ENCODE measurements around the gene MTM1. TPM values are rescaled to one million over a fixed set of nuclear protein-coding genes. Genes with fewer than 3 reads are reported as not detected.

Gene MTM1
- polyA plus RNA-seq, 1 donor from 2014 or later, result 7.1 TPM

DNA sequence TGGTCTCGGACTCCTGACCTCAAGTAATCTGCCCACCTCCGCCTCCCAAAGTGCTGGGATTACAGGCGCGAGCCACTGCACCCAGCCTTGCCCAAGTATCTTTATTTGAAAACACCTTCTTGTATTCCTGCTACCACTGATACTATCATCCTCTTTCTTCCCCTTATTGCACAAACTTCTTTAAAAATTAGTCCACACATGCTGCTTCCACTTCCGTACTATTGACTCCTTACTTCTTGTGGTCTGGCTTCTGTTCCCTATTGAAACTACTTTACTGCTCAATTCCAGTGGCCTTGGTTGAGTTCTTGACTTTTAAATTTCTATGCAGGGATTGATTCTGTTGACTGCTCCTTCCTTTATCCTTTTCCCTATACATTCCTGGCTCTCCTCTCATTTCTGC, 38.8 kb downstream of the MTM1 start:
- H4K20me1 ChIP-seq (ENCODE audit: insufficient read depth), result no peaks in the 10 kb centered on the region
- H3K36me3 ChIP-seq (ENCODE audit: insufficient read depth, low read length), result no peaks in the 10 kb centered on the region
- H3K9me2 ChIP-seq (ENCODE audit: insufficient read depth, low read length), result no peaks in the 10 kb centered on the region
- no peak for TF ChIP-seq EP300 (conservative IDR thresholded peaks at IDR 0.05; ENCODE audit: poor library complexity, severe bottlenecking)
- TF ChIP-seq, protein P1, sequence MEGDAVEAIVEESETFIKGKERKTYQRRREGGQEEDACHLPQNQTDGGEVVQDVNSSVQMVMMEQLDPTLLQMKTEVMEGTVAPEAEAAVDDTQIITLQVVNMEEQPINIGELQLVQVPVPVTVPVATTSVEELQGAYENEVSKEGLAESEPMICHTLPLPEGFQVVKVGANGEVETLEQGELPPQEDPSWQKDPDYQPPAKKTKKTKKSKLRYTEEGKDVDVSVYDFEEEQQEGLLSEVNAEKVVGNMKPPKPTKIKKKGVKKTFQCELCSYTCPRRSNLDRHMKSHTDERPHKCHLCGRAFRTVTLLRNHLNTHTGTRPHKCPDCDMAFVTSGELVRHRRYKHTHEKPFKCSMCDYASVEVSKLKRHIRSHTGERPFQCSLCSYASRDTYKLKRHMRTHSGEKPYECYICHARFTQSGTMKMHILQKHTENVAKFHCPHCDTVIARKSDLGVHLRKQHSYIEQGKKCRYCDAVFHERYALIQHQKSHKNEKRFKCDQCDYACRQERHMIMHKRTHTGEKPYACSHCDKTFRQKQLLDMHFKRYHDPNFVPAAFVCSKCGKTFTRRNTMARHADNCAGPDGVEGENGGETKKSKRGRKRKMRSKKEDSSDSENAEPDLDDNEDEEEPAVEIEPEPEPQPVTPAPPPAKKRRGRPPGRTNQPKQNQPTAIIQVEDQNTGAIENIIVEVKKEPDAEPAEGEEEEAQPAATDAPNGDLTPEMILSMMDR (IDR thresholded peaks at IDR 0.05; ENCODE audit: poor library complexity, severe bottlenecking), result no peak
- no peak for TF ChIP-seq RAD21 (conservative IDR thresholded peaks at IDR 0.05)
- no peak for TF ChIP-seq SMC3 (conservative IDR thresholded peaks at IDR 0.05; ENCODE audit: poor library complexity)
- TF ChIP-seq EZH2 (IDR thresholded peaks at IDR 0.05; ENCODE audit: borderline replicate concordance, insufficient read depth, low read length, poor library complexity, severe bottlenecking), result no peak
- no peak for TF ChIP-seq MXI1 (conservative IDR thresholded peaks at IDR 0.05; ENCODE audit: poor library complexity, severe bottlenecking)
- no peak for TF ChIP-seq POLR2AphosphoS5 (IDR thresholded peaks at IDR 0.05)
- TF ChIP-seq, protein P2, sequence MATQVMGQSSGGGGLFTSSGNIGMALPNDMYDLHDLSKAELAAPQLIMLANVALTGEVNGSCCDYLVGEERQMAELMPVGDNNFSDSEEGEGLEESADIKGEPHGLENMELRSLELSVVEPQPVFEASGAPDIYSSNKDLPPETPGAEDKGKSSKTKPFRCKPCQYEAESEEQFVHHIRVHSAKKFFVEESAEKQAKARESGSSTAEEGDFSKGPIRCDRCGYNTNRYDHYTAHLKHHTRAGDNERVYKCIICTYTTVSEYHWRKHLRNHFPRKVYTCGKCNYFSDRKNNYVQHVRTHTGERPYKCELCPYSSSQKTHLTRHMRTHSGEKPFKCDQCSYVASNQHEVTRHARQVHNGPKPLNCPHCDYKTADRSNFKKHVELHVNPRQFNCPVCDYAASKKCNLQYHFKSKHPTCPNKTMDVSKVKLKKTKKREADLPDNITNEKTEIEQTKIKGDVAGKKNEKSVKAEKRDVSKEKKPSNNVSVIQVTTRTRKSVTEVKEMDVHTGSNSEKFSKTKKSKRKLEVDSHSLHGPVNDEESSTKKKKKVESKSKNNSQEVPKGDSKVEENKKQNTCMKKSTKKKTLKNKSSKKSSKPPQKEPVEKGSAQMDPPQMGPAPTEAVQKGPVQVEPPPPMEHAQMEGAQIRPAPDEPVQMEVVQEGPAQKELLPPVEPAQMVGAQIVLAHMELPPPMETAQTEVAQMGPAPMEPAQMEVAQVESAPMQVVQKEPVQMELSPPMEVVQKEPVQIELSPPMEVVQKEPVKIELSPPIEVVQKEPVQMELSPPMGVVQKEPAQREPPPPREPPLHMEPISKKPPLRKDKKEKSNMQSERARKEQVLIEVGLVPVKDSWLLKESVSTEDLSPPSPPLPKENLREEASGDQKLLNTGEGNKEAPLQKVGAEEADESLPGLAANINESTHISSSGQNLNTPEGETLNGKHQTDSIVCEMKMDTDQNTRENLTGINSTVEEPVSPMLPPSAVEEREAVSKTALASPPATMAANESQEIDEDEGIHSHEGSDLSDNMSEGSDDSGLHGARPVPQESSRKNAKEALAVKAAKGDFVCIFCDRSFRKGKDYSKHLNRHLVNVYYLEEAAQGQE (IDR thresholded peaks at IDR 0.05; ENCODE audit: borderline replicate concordance), result no peak
- no peaks in the 10 kb centered on the region for H3K79me2 ChIP-seq (replicated peaks; ENCODE audit: insufficient read depth, low read length)
- no peaks in the 10 kb centered on the region for H3K9me3 ChIP-seq (ENCODE audit: low read length)
- H3F3A ChIP-seq (ENCODE audit: insufficient read depth, low read length, poor library complexity, severe bottlenecking), result no peaks in the 10 kb centered on the region
- H3K27ac ChIP-seq (ENCODE audit: low read length), result no peak overlapping the region
- no peak overlapping the region for H3K4me2 ChIP-seq (ENCODE audit: low read length)
- no peak overlapping the region for H3K9ac ChIP-seq (ENCODE audit: low read length)
- H2AFZ ChIP-seq (ENCODE audit: low read depth, low read length), result no peak overlapping the region
- H3K27me3 ChIP-seq (ENCODE audit: insufficient read depth, low read depth, low read length), result no peaks in the 10 kb centered on the region
- no peak overlapping the region for H3K4me3 ChIP-seq (ENCODE audit: low read length)

DNA sequence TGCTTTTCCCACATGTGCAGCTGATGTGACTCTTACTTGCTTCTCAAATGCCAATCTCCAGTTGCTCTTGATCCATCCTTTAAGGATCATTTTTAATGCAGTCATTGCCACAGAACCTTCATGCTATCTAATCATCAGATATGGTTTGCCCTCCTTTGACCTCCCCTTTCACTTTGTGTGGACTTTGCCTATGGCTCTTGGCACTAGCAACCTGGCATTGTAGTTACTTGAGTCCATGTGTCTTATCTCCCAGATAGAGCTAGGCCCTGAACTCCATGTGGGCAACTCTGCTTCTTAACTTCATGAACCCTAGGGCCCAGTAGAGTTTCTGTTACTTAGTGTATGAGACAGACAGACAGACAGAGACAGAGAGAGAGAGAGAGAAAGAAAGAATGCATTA, 41.6 kb downstream of the MTM1 start:
- Histone ChIP-seq H3K27ac (ENCODE audit: low read length) (no peak overlapping the region), H3F3A (ENCODE audit: insufficient read depth, low read length, poor library complexity, severe bottlenecking) (no peaks in the 10 kb centered on the region), H2AFZ (ENCODE audit: low read depth, low read length) (no peak overlapping the region), H3K4me2 (ENCODE audit: low read length) (no peak overlapping the region), H3K9me2 (ENCODE audit: insufficient read depth, low read length) (no peaks in the 10 kb centered on the region), H3K36me3 (ENCODE audit: insufficient read depth, low read length) (no peaks in the 10 kb centered on the region), H4K20me1 (ENCODE audit: insufficient read depth) (no peaks in the 10 kb centered on the region), H3K9ac (ENCODE audit: low read length) (no peak overlapping the region), H3K9me3 (ENCODE audit: low read length) (no peaks in the 10 kb centered on the region), H3K79me2 (replicated peaks; ENCODE audit: insufficient read depth, low read length) (no peaks in the 10 kb centered on the region), H3K4me3 (ENCODE audit: low read length) (no peak overlapping the region), H3K27me3 (ENCODE audit: insufficient read depth, low read depth, low read length) (no peaks in the 10 kb centered on the region)
- TF ChIP-seq POLR2AphosphoS5 (IDR thresholded peaks at IDR 0.05) (no peak), TAF1 (IDR thresholded peaks at IDR 0.05; ENCODE audit: low read depth) (no peak), SMC3 (conservative IDR thresholded peaks at IDR 0.05; ENCODE audit: poor library complexity) (no peak), EZH2 (IDR thresholded peaks at IDR 0.05; ENCODE audit: borderline replicate concordance, insufficient read depth, low read length, poor library complexity, severe bottlenecking) (no peak), MXI1 (conservative IDR thresholded peaks at IDR 0.05; ENCODE audit: poor library complexity, severe bottlenecking) (no peak), RAD21 (conservative IDR thresholded peaks at IDR 0.05) (no peak), EP300 (conservative IDR thresholded peaks at IDR 0.05; ENCODE audit: poor library complexity, severe bottlenecking) (no peak)
- TF ChIP-seq, protein P1 (IDR thresholded peaks at IDR 0.05; ENCODE audit: poor library complexity, severe bottlenecking), result no peak
- TF ChIP-seq, protein P2 (IDR thresholded peaks at IDR 0.05; ENCODE audit: borderline replicate concordance), result no peak

Measured in neural cell (in vitro differentiated cells).